ENCODE measurements around the gene IL4I1. TPM values are rescaled to one million over a fixed set of nuclear protein-coding genes. Genes with fewer than 3 reads are reported as not detected.

IL4I1 gene
- total RNA-seq, 5 donors from 2014 or later (not counting 1 experiment from before 2014, with no cell fraction given): 2.0 to 12.4 (median 4.0) TPM

- ATAC-seq (replicated peaks in 1 of 4) (no peak), DNase-seq (no peak)
- peaks cover 10 to 23% of the 10 kb centered on the region in 2 experiments for H3K4me1 ChIP-seq (ENCODE audit: control insufficient read depth in 1 of 2, extremely low read depth in 1 of 2, insufficient read depth in 2 of 2, low read length in 2 of 2)
- peaks cover 30 to 41% of the 10 kb centered on the region in 2 donors for H3K36me3 ChIP-seq (ENCODE audit: control insufficient read depth in 2 of 2, extremely low read depth in 1 of 2, insufficient read depth in 1 of 2, low read length in 1 of 2)
- ChIA-PET CTCF (no interaction called here), POLR2A (no interaction called here)
- H3K27me3 ChIP-seq (replicated peaks in 1 of 2; ENCODE audit: control insufficient read depth in 2 of 2, extremely low read depth in 1 of 2, insufficient read depth in 2 of 2, low read length in 1 of 2): no peaks in the 10 kb centered on the region
- Mint-ChIP-seq H3K4me1 (peaks cover 10 to 20% (median 19%) of the 10 kb centered on the region in 3 donors), H3K4me3 (no peak overlapping the region), H3K27me3 (no peaks in the 10 kb centered on the region), H3K36me3 (peaks cover 10% of the 10 kb centered on the region), H3K9me3 (no peaks in the 10 kb centered on the region), H3K27ac (no peak overlapping the region)
- no peak overlapping the region for H3K27ac ChIP-seq (ENCODE audit: low read length)
- no peak overlapping the region for H3K4me3 ChIP-seq (ENCODE audit: control insufficient read depth in 1 of 2, extremely low read depth in 1 of 2, low read length in 1 of 2)
- 92% methylated on average over 17 of the region's 18 CpGs for WGBS (ENCODE audit: insufficient coverage)
- H3K9me3 ChIP-seq: no peaks in the 10 kb centered on the region
Measured at GRCh38 chr19:49856574-49857021, 40.1 kb downstream of the IL4I1 start.

GRCh38 chr19:49855676-49856573, 40.8 kb downstream of the IL4I1 start:
- Histone ChIP-seq H3K9me3 (no peaks in the 10 kb centered on the region), H3K36me3 (ENCODE audit: control insufficient read depth in 2 of 2, extremely low read depth in 1 of 2, insufficient read depth in 1 of 2, low read length in 1 of 2) (peaks cover 28 to 35% of the 10 kb centered on the region in 2 donors), H3K27ac (ENCODE audit: low read length) (no peak overlapping the region), H3K27me3 (replicated peaks in 1 of 2; ENCODE audit: control insufficient read depth in 2 of 2, extremely low read depth in 1 of 2, insufficient read depth in 2 of 2, low read length in 1 of 2) (no peaks in the 10 kb centered on the region), H3K4me3 (ENCODE audit: control insufficient read depth in 1 of 2, extremely low read depth in 1 of 2, low read length in 1 of 2) (no peak overlapping the region), H3K4me1 (ENCODE audit: control insufficient read depth in 1 of 2, extremely low read depth in 1 of 2, insufficient read depth in 2 of 2, low read length in 2 of 2) (peaks cover 10 to 23% of the 10 kb centered on the region in 2 experiments)
- Mint-ChIP-seq H3K27me3 (no peaks in the 10 kb centered on the region), H3K4me3 (no peak overlapping the region), H3K9me3 (no peaks in the 10 kb centered on the region), H3K27ac (peak overlapping the region in 1 of 2 donors; percentile 16), H3K4me1 (peaks cover 10 to 20% (median 19%) of the 10 kb centered on the region in 3 donors), H3K36me3 (peaks cover 8% of the 10 kb centered on the region)
- 93% methylated on average over 12 of the region's 21 CpGs for WGBS (ENCODE audit: insufficient coverage)
- ATAC-seq (replicated peaks in 1 of 4) (no peak), DNase-seq (no peak)
- ChIA-PET POLR2A (no interaction called here), CTCF (no interaction called here)

GRCh38 chr19:49855277-49855675, 41.4 kb downstream of the IL4I1 start:
- no peak overlapping the region for H3K4me3 ChIP-seq (ENCODE audit: control insufficient read depth in 1 of 2, extremely low read depth in 1 of 2, low read length in 1 of 2)
- ChIA-PET POLR2A (no interaction called here), CTCF (no interaction called here)
- peaks cover 12 to 21% (median 20%) of the 10 kb centered on the region in 3 donors for H3K4me1 Mint-ChIP-seq
- H3K27ac Mint-ChIP-seq: peak overlapping the region in 1 of 2 donors; percentile 31
- no peaks in the 10 kb centered on the region for H3K27me3 Mint-ChIP-seq
- H3K27ac ChIP-seq (ENCODE audit: low read length): no peak overlapping the region
- H3K4me1 ChIP-seq (ENCODE audit: control insufficient read depth in 1 of 2, extremely low read depth in 1 of 2, insufficient read depth in 2 of 2, low read length in 2 of 2): peaks cover 10 to 25% of the 10 kb centered on the region in 2 experiments
- WGBS (ENCODE audit: insufficient coverage): 89% methylated on average over 11 of the region's 12 CpGs
- H3K9me3 Mint-ChIP-seq: no peaks in the 10 kb centered on the region
- DNase-seq (no peak), ATAC-seq (replicated peaks in 1 of 4) (no peak)
- no peaks in the 10 kb centered on the region for H3K27me3 ChIP-seq (replicated peaks in 1 of 2; ENCODE audit: control insufficient read depth in 2 of 2, extremely low read depth in 1 of 2, insufficient read depth in 2 of 2, low read length in 1 of 2)
- peaks cover 24 to 29% of the 10 kb centered on the region in 2 donors for H3K36me3 ChIP-seq (ENCODE audit: control insufficient read depth in 2 of 2, extremely low read depth in 1 of 2, insufficient read depth in 1 of 2, low read length in 1 of 2)
- no peaks in the 10 kb centered on the region for H3K9me3 ChIP-seq
- peaks cover 4% of the 10 kb centered on the region for H3K36me3 Mint-ChIP-seq
- H3K4me3 Mint-ChIP-seq: no peak overlapping the region

GRCh38 chr19:49854378-49855263, 42.1 kb downstream of the IL4I1 start:
- WGBS (ENCODE audit: insufficient coverage): 93% methylated on average over 33 of the region's 39 CpGs
- DNase-seq: no peak
- Mint-ChIP-seq H3K9me3 (no peaks in the 10 kb centered on the region), H3K27ac (no peak overlapping the region), H3K27me3 (no peaks in the 10 kb centered on the region), H3K36me3 (peaks cover 4% of the 10 kb centered on the region), H3K4me3 (no peak overlapping the region), H3K4me1 (peaks cover 17 to 27% (median 26%) of the 10 kb centered on the region in 3 donors)
- ChIA-PET POLR2A (no interaction called here), CTCF (no interaction called here)
- Histone ChIP-seq H3K4me3 (ENCODE audit: control insufficient read depth in 1 of 2, extremely low read depth in 1 of 2, low read length in 1 of 2) (no peak overlapping the region), H3K4me1 (ENCODE audit: control insufficient read depth in 1 of 2, extremely low read depth in 1 of 2, insufficient read depth in 2 of 2, low read length in 2 of 2) (peaks cover 10 to 30% of the 10 kb centered on the region in 2 experiments), H3K27me3 (replicated peaks in 1 of 2; ENCODE audit: control insufficient read depth in 2 of 2, extremely low read depth in 1 of 2, insufficient read depth in 2 of 2, low read length in 1 of 2) (no peaks in the 10 kb centered on the region), H3K36me3 (ENCODE audit: control insufficient read depth in 2 of 2, extremely low read depth in 1 of 2, insufficient read depth in 1 of 2, low read length in 1 of 2) (peaks cover 24% of the 10 kb centered on the region in 2 donors), H3K9me3 (no peaks in the 10 kb centered on the region), H3K27ac (ENCODE audit: low read length) (no peak overlapping the region)
- no peak for ATAC-seq (replicated peaks in 1 of 4)

GRCh38 chr19:49853852-49854377, 42.8 kb downstream of the IL4I1 start:
- ATAC-seq (replicated peaks in 1 of 4) (no peak), DNase-seq (no peak)
- H3K36me3 ChIP-seq (ENCODE audit: control insufficient read depth in 2 of 2, extremely low read depth in 1 of 2, insufficient read depth in 1 of 2, low read length in 1 of 2): peaks cover 19 to 24% of the 10 kb centered on the region in 2 donors
- H3K27me3 Mint-ChIP-seq: no peaks in the 10 kb centered on the region
- WGBS (ENCODE audit: insufficient coverage): 91% methylated on average over 6 of the region's 10 CpGs
- H3K27ac Mint-ChIP-seq: peak overlapping the region in 1 of 2 donors; percentile 66
- H3K9me3 ChIP-seq: no peaks in the 10 kb centered on the region
- H3K27me3 ChIP-seq (replicated peaks in 1 of 2; ENCODE audit: control insufficient read depth in 2 of 2, extremely low read depth in 1 of 2, insufficient read depth in 2 of 2, low read length in 1 of 2): no peaks in the 10 kb centered on the region
- CTCF ChIA-PET: no interaction called here
- H3K36me3 Mint-ChIP-seq: peaks cover 6% of the 10 kb centered on the region
- peaks cover 0 to 4% (median 4%) of the 10 kb centered on the region in 3 donors for H3K9me3 Mint-ChIP-seq
- H3K4me3 ChIP-seq (ENCODE audit: control insufficient read depth in 1 of 2, extremely low read depth in 1 of 2, low read length in 1 of 2): no peak overlapping the region
- H3K4me1 Mint-ChIP-seq: peaks cover 22 to 31% (median 31%) of the 10 kb centered on the region in 3 donors
- peak overlapping the region; percentile 50 to 86 (median 55) for H3K4me3 Mint-ChIP-seq
- H3K27ac ChIP-seq (ENCODE audit: low read length): no peak overlapping the region
- H3K4me1 ChIP-seq (ENCODE audit: control insufficient read depth in 1 of 2, extremely low read depth in 1 of 2, insufficient read depth in 2 of 2, low read length in 2 of 2): peaks cover 10 to 30% of the 10 kb centered on the region in 2 experiments
- POLR2A ChIA-PET: interaction anchor here in 1 of 2 donors (0.7 kb wide), 1 partner anchor 16 kb away, joined by 6 read pairs; no protein-coding TSS in a partner anchor

Measured in T-cell (primary cell).